Keratinocyte (primary cell): ENCODE measurements around the gene CDHR4.

ENCODE experiments used
- CTCF ChIP-seq, 3 experiments: IDR thresholded peaks in 1 of 3; conservative IDR thresholded peaks in 1 of 3; optimal IDR thresholded peaks in 1 of 3; 2 replicates in 2 of 3; 3 replicates in 1 of 3; pipeline versions ENCODE3 to v1.5.1; 2011; ENCODE audit warnings: low read length in 3 of 3, mild to moderate bottlenecking in 3 of 3, moderate library complexity in 2 of 3, control low read depth in 1 of 3, inconsistent platforms in 1 of 3; ENCODE audit not compliant: insufficient read depth in 2 of 3; ENCODE audit errors: extremely low read depth in 1 of 3
- EZH2 ChIP-seq: IDR thresholded peaks from one replicate; pipeline ENCODE4 v1.6.1; 2012; ENCODE audit warnings: inconsistent platforms, mild to moderate bottlenecking, low read length, moderate library complexity

DNA sequence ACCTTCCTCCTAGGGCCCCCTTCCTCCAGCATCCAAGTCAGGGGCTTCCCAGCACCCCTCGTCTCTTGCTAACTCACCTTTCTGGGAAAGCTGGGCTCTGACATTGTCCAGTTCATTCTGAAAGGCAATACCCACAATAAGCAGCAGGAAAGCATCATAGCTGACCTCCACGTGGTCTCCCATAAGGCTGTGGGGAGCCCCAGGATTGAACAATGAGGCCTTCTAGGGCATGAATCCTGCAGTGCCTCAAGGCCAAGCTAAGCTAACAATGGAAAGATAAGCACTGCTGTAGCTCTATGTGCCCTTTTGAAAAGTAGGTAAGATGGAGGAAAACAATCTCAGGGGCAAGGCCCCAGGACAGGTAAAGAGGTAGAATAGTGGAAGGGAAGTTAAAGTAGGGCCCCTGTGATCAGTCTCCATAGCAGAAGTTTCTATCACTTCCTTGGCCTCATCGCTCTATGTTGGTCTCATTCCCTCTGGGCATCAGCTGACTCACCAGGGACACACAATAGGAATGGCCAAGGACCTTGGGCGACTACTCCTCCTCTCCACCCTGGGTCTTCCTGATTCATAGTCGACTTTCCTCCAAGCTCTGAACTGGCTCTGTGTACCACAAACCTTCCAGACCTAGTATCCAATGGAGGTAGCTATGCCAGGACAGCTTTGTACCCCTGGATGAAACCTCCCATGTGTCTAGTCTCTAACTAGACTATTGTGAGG is 45.0 kb upstream of the CDHR4 start:
- no peak for TF ChIP-seq CTCF (optimal IDR thresholded peaks at IDR 0.05 in 1 of 3, IDR thresholded peaks at IDR 0.05 in 1 of 3, conservative IDR thresholded peaks at IDR 0.05 in 1 of 3; ENCODE audit: extremely low read depth in 1 of 3, insufficient read depth in 2 of 3, low read length in 3 of 3)
- no peak for TF ChIP-seq EZH2
